Measurements from ENCODE around the gene YPEL2.

Gene YPEL2

GRCh38 chr17:59436900-59437299 is 105.4 kb downstream of the YPEL2 start:
- no peak for FAIRE-seq

DNA sequence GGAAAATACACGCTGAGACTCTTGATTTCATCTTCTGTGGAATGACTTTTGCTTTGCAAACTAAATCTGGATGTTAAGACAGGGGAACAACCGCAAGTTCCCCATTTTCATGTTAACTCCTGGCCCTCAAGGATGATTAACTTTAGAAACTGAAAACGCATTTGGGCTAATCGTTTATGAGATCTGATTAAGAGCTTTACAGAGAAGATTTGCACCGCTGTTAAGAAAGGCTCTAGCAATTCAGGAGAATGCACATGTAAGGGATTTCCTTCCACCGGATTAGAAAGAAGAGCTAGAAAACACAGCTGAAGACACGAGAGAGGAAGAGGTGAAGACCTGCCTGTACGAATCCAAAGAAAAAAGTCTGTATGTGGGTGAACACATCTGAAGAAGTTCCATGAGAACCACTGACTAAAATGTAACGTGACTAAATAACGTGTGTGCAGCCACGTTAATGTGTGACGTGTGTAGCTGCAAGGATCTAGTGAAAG is 106.4 kb downstream of the YPEL2 start:
- no peak for FAIRE-seq

GRCh38 chr17:59439262-59439661 is 107.8 kb downstream of the YPEL2 start:
- FAIRE-seq: no peak

- no peak for FAIRE-seq
Observed at GRCh38 chr17:59439741-59440211, 108.3 kb downstream of the YPEL2 start.

DNA sequence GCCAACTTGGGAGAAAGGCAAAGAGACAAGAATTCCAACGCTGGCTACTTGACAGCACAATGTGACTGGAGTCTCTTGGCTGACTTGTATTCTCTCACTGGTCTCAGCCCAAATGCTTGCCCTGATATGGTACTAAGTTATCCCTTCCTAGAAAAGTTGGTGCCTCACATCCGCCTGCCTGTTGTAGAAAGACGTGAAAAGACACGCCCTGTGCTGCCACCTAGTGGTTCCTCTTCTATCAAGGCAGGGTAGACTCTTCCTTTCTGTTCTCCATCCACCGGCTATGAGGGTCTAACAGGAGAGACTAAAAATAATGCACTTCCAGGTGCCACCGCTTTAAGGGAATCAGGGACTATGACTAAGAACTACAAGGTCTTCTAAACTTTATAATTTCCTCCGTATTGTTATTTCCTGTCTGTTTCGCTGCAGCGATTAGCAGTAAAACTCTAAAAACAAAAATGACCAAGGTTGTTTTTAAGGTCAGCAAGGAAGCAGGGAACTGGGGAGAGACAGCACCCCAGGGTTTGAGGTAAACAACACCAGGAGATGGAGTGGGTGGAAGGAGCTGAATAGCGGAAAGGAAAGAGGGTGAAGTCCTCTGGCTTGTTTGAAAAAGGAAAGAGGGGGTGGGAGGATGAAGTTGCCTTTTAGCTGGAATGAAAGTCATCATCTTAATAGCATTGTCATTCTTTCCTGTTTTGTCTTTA is 109.5 kb downstream of the YPEL2 start:
- FAIRE-seq: peak; percentile 89

GRCh38 chr17:59441464-59442096 is 110.1 kb downstream of the YPEL2 start:
- FAIRE-seq: no peak

- FAIRE-seq: no peak
Observed at GRCh38 chr17:59443106-59443505, 111.7 kb downstream of the YPEL2 start.

Measured in G401.6 (cell line).